Upper lobe of left lung (tissue), 4 donors: ENCODE data around the gene TM4SF4.

Source experiments
- EP300 ChIP-seq, 4 donors: sonication (generic); formaldehyde crosslinking; IDR thresholded peaks; one replicate each; pipeline ENCODE4 v1.5.1; 2017; ENCODE audit warnings: antibody characterized with exemption in 4 of 4, control low read depth in 2 of 4
- POLR2A ChIP-seq, 4 donors: fragments of 450-650 bp; IDR thresholded peaks; one replicate each; pipeline ENCODE4 v1.5.1; 2016 to 2017; ENCODE audit warnings: antibody characterized with exemption in 4 of 4, mild to moderate bottlenecking in 2 of 4
- POLR2AphosphoS5 ChIP-seq, 2 donors: sonication (generic); formaldehyde crosslinking; IDR thresholded peaks; one replicate each; pipeline ENCODE4 v1.5.1; 2017; ENCODE audit warnings: antibody characterized with exemption in 2 of 2
- TF ChIP-seq, protein P1 (sequence below), 6 experiments: fragments of 450-650 bp in 4 of 6; fragments of 200-600 bp in 2 of 6; sonication (generic) in 2 of 6; IDR thresholded peaks; one replicate each; pipeline ENCODE4 v1.5.1; 2016 to 2019; ENCODE audit warnings: antibody characterized with exemption in 6 of 6

DNA sequence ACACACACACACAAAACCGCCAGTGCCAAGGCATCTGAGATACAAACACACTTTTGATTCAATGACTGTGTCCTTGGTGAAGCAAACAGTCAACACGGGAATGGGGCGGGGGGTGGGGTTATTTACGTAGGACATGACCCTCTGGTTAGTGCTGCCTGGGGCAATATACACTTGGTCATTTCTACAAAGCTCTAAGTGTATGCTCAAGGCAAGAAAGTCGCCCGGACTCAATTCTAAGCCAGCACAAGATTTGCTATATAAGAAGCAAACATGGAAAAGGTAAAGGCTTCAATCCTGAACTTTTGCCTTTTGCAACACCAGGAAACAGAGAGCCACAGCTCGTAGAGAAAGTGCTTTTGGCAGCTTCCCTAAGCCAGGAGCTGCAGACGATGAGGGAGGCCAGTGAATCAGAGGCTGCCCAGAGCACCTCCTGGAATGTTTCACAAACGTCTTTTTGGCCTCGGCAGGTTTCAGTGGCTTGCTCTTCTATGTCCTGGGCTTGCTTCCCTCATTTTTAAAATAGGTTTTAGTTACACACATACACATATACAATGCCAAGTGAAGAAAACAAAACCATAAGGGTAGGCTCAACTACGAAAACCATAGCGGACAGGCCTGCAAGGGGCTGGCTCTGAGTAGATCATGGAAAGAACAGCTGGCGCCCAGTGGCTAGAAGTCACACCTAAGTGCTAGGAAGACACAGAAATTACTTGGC is 73.6 kb downstream of the TM4SF4 start:
- TF ChIP-seq, protein P1, sequence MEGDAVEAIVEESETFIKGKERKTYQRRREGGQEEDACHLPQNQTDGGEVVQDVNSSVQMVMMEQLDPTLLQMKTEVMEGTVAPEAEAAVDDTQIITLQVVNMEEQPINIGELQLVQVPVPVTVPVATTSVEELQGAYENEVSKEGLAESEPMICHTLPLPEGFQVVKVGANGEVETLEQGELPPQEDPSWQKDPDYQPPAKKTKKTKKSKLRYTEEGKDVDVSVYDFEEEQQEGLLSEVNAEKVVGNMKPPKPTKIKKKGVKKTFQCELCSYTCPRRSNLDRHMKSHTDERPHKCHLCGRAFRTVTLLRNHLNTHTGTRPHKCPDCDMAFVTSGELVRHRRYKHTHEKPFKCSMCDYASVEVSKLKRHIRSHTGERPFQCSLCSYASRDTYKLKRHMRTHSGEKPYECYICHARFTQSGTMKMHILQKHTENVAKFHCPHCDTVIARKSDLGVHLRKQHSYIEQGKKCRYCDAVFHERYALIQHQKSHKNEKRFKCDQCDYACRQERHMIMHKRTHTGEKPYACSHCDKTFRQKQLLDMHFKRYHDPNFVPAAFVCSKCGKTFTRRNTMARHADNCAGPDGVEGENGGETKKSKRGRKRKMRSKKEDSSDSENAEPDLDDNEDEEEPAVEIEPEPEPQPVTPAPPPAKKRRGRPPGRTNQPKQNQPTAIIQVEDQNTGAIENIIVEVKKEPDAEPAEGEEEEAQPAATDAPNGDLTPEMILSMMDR (IDR thresholded peaks at IDR 0.05) = no peak
- TF ChIP-seq EP300 (IDR thresholded peaks at IDR 0.05) (no peak), POLR2A (IDR thresholded peaks at IDR 0.05) (no peak), POLR2AphosphoS5 (IDR thresholded peaks at IDR 0.05) (no peak)
